Hematopoietic multipotent progenitor cell treated with erythropoietin and hydrocortisone succinate and interleukin-3 and kit ligand, for 8 days (in vitro differentiated cells): ENCODE data around the gene DDX47.

ENCODE experiments used
- DNase-seq: peaks from one replicate; pipeline ENCODE4 v3.0.0-alpha.2; 2015

Gene DDX47

GRCh38 chr12:12813120-12814101, at the start of gene DDX47:
Gene DDX47, plus strand, starts transcription at chr12:12813346. Its CDS starts 22 bp downstream, at chr12:12813368.
- DNase-seq = peak; percentile 93

GRCh38 chr12:12764824-12765223, 48.3 kb upstream of the DDX47 start:
- DNase-seq = no peak

- no peak for DNase-seq
Measured at GRCh38 chr12:12770262-12770661, 42.9 kb upstream of the DDX47 start.

- no peak for DNase-seq
Measured at GRCh38 chr12:12774791-12775190, 38.4 kb upstream of the DDX47 start.

- no peak for DNase-seq
Measured at GRCh38 chr12:12776261-12776660, 36.9 kb upstream of the DDX47 start.

- DNase-seq = no peak
Measured at GRCh38 chr12:12777092-12777491, 36.1 kb upstream of the DDX47 start.

GRCh38 chr12:12779007-12779406, 34.1 kb upstream of the DDX47 start:
- DNase-seq = no peak

- DNase-seq = peak; percentile 61
Measured at GRCh38 chr12:12779529-12779928, 33.6 kb upstream of the DDX47 start.

- no peak for DNase-seq
Measured at GRCh38 chr12:12784116-12784515, 29.0 kb upstream of the DDX47 start.

GRCh38 chr12:12784911-12785814, 28.0 kb upstream of the DDX47 start, which contains the start of gene APOLD1:
Gene APOLD1, plus strand, starts transcription at chr12:12785659. Its CDS starts 33 bp downstream, at chr12:12785692.
- DNase-seq = no peak

GRCh38 chr12:12786351-12786705, 26.8 kb upstream of the DDX47 start:
- DNase-seq = no peak

- DNase-seq = peak; percentile 78
Measured at GRCh38 chr12:12786706-12787601, 26.2 kb upstream of the DDX47 start.

- DNase-seq = peak; percentile 38
Measured at GRCh38 chr12:12788131-12788530, 25.0 kb upstream of the DDX47 start.

- peak; percentile 91 for DNase-seq
Measured at GRCh38 chr12:12788675-12789368, 24.3 kb upstream of the DDX47 start.

GRCh38 chr12:12790956-12791355, 22.2 kb upstream of the DDX47 start:
- no peak for DNase-seq

- no peak for DNase-seq
Measured at GRCh38 chr12:12791756-12792369, 21.3 kb upstream of the DDX47 start.

- DNase-seq = no peak
Measured at GRCh38 chr12:12792421-12792820, 20.7 kb upstream of the DDX47 start.

GRCh38 chr12:12794686-12795085, 18.5 kb upstream of the DDX47 start:
- no peak for DNase-seq

- no peak for DNase-seq
Measured at GRCh38 chr12:12796171-12796570, 17.0 kb upstream of the DDX47 start.

GRCh38 chr12:12796928-12797793, 16.0 kb upstream of the DDX47 start:
- no peak for DNase-seq
